Upper lobe of left lung (tissue), 6 donors: Measurements from ENCODE around the gene FHOD3. TPM values are rescaled to one million over a fixed set of nuclear protein-coding genes. Genes with fewer than 3 reads are reported as not detected.

Experiments
- ATAC-seq, 2 donors: fragments of 200-7000 bp; cut with Tn5 transposase; one replicate each; pipeline ENCODE4 v1.9.1; 2022; ENCODE audit warnings: mild to moderate bottlenecking in 2 of 2, moderate library complexity in 2 of 2; ENCODE audit not compliant: low FRiP score in 2 of 2
- DNase-seq, 2 donors: peaks; one replicate each; pipeline ENCODE4 v3.0.0-alpha.2; 2019 to 2020
- H3K27ac ChIP-seq, 4 donors: fragments of 200-600 bp; sonication (generic); one replicate each; pipeline ENCODE4 v1.5.1; 2016 to 2019
- H3K27me3 ChIP-seq, 4 donors: fragments of 200-600 bp; sonication (generic); one replicate each; pipeline ENCODE4 v1.5.1; 2017 to 2019
- H3K36me3 ChIP-seq, 4 donors: fragments of 200-600 bp; sonication (generic); one replicate each; pipeline ENCODE4 v1.5.1; 2016 to 2019
- H3K4me1 ChIP-seq, 4 donors: fragments of 200-600 bp; sonication (generic); one replicate each; pipeline ENCODE4 v1.5.1; 2018 to 2019
- H3K4me3 ChIP-seq, 4 donors: fragments of 200-600 bp; sonication (generic); one replicate each; pipeline ENCODE4 v1.5.1; 2017 to 2019; ENCODE audit warnings: mild to moderate bottlenecking in 2 of 4, moderate library complexity in 1 of 4
- H3K9me3 ChIP-seq, 4 donors: fragments of 200-600 bp; sonication (generic); one replicate each; pipeline ENCODE4 v1.5.1; 2018 to 2019
- EP300 ChIP-seq, 4 donors: sonication (generic); formaldehyde crosslinking; IDR thresholded peaks; one replicate each; pipeline ENCODE4 v1.5.1; 2017; ENCODE audit warnings: antibody characterized with exemption in 4 of 4, control low read depth in 2 of 4
- POLR2A ChIP-seq, 4 donors: fragments of 450-650 bp; IDR thresholded peaks; one replicate each; pipeline ENCODE4 v1.5.1; 2016 to 2017; ENCODE audit warnings: antibody characterized with exemption in 4 of 4, mild to moderate bottlenecking in 2 of 4
- POLR2AphosphoS5 ChIP-seq, 2 donors: sonication (generic); formaldehyde crosslinking; IDR thresholded peaks; one replicate each; pipeline ENCODE4 v1.5.1; 2017; ENCODE audit warnings: antibody characterized with exemption in 2 of 2
- WGBS, 2 donors: methylation state at CpG; one replicate each; pipeline ENCODE4 v1.1.5; 2017 to 2018; 5-methylcytosine and 5-hydroxymethylcytosine counted together
- total RNA-seq, 6 donors: library from RNA; depleted of rRNA in 4 of 6; stranded (reverse); fragments of >200 nt in 4 of 6; gene quantifications; one replicate each; pipeline versions ENCODE4 v1.1.0 to v1.2.1, GENCODE V29; 2016 to 2021
- TF ChIP-seq, protein P1 (sequence below), 6 experiments: fragments of 450-650 bp in 4 of 6; fragments of 200-600 bp in 2 of 6; sonication (generic) in 2 of 6; IDR thresholded peaks; one replicate each; pipeline ENCODE4 v1.5.1; 2016 to 2019; ENCODE audit warnings: antibody characterized with exemption in 6 of 6
- donor health status: DM: no; HTN: no; CAD: no; lungs with moderate emphysema.
- donor health status: DM: no; HTN: yes; CAD: no; lungs with severe emphysema.

FHOD3 gene
- total RNA-seq, 6 donors from 2014 or later = 0.40 to 4.8 (median 2.8) TPM

DNA sequence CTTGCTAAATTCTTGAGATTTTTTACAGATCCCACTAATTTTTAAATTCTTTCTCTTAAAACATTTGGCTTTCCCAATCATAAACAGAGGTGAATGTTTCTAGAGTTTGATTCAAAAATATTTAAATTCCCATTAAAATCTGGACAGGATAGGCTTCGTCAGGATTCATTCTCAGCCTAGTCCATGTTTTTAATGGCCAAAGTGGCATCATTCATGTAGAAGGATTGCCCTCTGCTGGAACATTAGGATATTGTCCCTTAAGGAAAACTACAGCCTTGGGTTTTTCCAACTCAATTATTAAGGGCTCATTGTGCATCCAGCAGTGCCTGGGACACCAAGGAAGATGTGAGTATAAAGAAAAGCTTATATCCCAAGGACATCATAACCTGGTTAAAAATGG lies 459.6 kb downstream of the FHOD3 start:
- H3K27ac ChIP-seq = no peak overlapping the region
- H3K9me3 ChIP-seq = no peaks in the 10 kb centered on the region
- WGBS, 2 donors = 10 to 11% methylated on average over 1 of the region's 1 CpG
- H3K36me3 ChIP-seq = no peaks in the 10 kb centered on the region
- TF ChIP-seq EP300 (IDR thresholded peaks at IDR 0.05) = no peak
- TF ChIP-seq, protein P1, sequence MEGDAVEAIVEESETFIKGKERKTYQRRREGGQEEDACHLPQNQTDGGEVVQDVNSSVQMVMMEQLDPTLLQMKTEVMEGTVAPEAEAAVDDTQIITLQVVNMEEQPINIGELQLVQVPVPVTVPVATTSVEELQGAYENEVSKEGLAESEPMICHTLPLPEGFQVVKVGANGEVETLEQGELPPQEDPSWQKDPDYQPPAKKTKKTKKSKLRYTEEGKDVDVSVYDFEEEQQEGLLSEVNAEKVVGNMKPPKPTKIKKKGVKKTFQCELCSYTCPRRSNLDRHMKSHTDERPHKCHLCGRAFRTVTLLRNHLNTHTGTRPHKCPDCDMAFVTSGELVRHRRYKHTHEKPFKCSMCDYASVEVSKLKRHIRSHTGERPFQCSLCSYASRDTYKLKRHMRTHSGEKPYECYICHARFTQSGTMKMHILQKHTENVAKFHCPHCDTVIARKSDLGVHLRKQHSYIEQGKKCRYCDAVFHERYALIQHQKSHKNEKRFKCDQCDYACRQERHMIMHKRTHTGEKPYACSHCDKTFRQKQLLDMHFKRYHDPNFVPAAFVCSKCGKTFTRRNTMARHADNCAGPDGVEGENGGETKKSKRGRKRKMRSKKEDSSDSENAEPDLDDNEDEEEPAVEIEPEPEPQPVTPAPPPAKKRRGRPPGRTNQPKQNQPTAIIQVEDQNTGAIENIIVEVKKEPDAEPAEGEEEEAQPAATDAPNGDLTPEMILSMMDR (IDR thresholded peaks at IDR 0.05) = peak; percentile 22 to 76 (median 52)
- ATAC-seq (peak in 1 of 2 donors; percentile 83), DNase-seq (no peak)
- H3K4me1 ChIP-seq = peaks cover 0 to 15% (median 6%) of the 10 kb centered on the region in 4 donors
- no peaks in the 10 kb centered on the region for H3K27me3 ChIP-seq
- no peak overlapping the region for H3K4me3 ChIP-seq

GRCh38 chr18:36757991-36758390 lies 460.5 kb downstream of the FHOD3 start:
- no peaks in the 10 kb centered on the region for H3K36me3 ChIP-seq
- peaks cover 0 to 15% (median 6%) of the 10 kb centered on the region in 4 donors for H3K4me1 ChIP-seq
- 69 to 70% methylated on average over 3 of the region's 3 CpGs for WGBS, 2 donors
- no peaks in the 10 kb centered on the region for H3K27me3 ChIP-seq
- DNase-seq (no peak), ATAC-seq (no peak)
- no peak overlapping the region for H3K27ac ChIP-seq
- no peak overlapping the region for H3K4me3 ChIP-seq
- TF ChIP-seq EP300 (IDR thresholded peaks at IDR 0.05) (no peak), POLR2AphosphoS5 (IDR thresholded peaks at IDR 0.05) (no peak)
- no peaks in the 10 kb centered on the region for H3K9me3 ChIP-seq

GRCh38 chr18:36758623-36759022 lies 461.1 kb downstream of the FHOD3 start:
- Histone ChIP-seq H3K9me3 (no peaks in the 10 kb centered on the region), H3K36me3 (no peaks in the 10 kb centered on the region), H3K4me3 (no peak overlapping the region), H3K4me1 (peaks cover 0 to 15% (median 6%) of the 10 kb centered on the region in 4 donors), H3K27ac (no peak overlapping the region), H3K27me3 (no peaks in the 10 kb centered on the region)
- DNase-seq (peak in 1 of 2 donors; percentile 38), ATAC-seq (no peak)
- 70 to 82% methylated on average over 10 of the region's 10 CpGs for WGBS, 2 donors
- TF ChIP-seq, protein P1 (IDR thresholded peaks at IDR 0.05) = no peak
- TF ChIP-seq POLR2A (IDR thresholded peaks at IDR 0.05) (no peak), EP300 (IDR thresholded peaks at IDR 0.05) (no peak), POLR2AphosphoS5 (IDR thresholded peaks at IDR 0.05) (no peak)

GRCh38 chr18:36759167-36759776 lies 461.8 kb downstream of the FHOD3 start:
- TF ChIP-seq, protein P1 (IDR thresholded peaks at IDR 0.05) = no peak
- TF ChIP-seq POLR2A (IDR thresholded peaks at IDR 0.05) (no peak), POLR2AphosphoS5 (IDR thresholded peaks at IDR 0.05) (no peak), EP300 (IDR thresholded peaks at IDR 0.05) (no peak)
- WGBS, 2 donors = 52 to 66% methylated on average over 4 to 6 of the region's 6 CpGs
- Histone ChIP-seq H3K9me3 (no peaks in the 10 kb centered on the region), H3K4me1 (peaks cover 0 to 15% (median 6%) of the 10 kb centered on the region in 4 donors), H3K27me3 (no peaks in the 10 kb centered on the region), H3K4me3 (no peak overlapping the region), H3K36me3 (no peaks in the 10 kb centered on the region), H3K27ac (no peak overlapping the region)
- ATAC-seq (no peak), DNase-seq (no peak)

DNA sequence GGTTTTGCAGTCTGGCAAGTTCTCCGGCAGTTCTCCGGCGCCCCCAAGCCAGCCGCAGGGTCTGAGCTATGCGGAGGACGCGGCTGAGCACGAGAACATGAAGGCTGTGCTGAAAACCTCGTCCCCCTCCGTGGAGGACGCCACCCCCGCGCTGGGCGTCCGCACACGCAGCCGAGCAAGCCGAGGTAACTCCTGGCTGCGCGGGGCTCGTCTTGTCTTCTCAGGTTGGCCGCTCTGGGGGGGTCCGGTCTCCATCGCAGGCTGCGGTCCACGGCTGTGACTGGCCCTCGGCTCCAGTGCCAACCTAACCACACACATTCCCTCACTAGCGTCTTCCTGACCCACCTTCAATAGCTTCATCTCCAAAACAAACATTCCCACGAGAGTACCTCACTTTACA lies 463.1 kb downstream of the FHOD3 start:
- ATAC-seq (no peak), DNase-seq (peak in 1 of 2 donors; percentile 75)
- Histone ChIP-seq H3K27ac (no peak overlapping the region), H3K36me3 (no peaks in the 10 kb centered on the region), H3K4me1 (peaks cover 0 to 15% (median 6%) of the 10 kb centered on the region in 4 donors), H3K27me3 (no peaks in the 10 kb centered on the region), H3K4me3 (no peak overlapping the region), H3K9me3 (no peaks in the 10 kb centered on the region)
- no peak for TF ChIP-seq POLR2AphosphoS5 (IDR thresholded peaks at IDR 0.05)
- 93 to 95% methylated on average over 20 to 29 of the region's 29 CpGs for WGBS, 2 donors

DNA sequence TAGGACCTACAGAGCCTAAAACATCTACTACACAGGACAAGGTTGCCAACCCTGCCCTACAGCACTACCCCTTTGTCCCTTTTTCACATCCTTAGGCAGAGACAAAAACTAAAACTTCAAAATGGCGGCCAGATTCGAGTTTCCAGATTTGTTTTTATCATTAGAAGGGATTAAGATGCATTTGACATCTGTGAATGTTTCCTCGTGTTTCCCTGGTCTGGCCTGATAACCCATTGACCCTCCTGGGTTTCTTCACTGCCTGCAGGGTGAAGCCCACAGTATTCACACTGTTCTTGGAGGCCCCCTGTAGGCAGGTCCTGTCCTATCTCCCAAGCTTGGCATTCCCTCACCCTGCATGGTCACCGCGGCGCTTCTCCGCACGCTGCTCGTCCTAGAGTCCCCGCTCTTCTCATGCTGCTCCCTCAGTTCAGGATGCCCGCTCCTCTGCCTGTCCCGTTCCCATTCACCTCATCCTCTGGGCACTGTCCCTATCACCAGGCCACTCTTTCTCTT lies 463.7 kb downstream of the FHOD3 start:
- Histone ChIP-seq H3K27me3 (no peaks in the 10 kb centered on the region), H3K4me3 (no peak overlapping the region), H3K27ac (no peak overlapping the region), H3K4me1 (peaks cover 0 to 14% (median 4%) of the 10 kb centered on the region in 4 donors), H3K36me3 (no peaks in the 10 kb centered on the region), H3K9me3 (no peaks in the 10 kb centered on the region)
- DNase-seq = peak in 1 of 2 donors; percentile 47
- WGBS, 2 donors = 90 to 92% methylated on average over 12 of the region's 12 CpGs
- ATAC-seq = no peak
- TF ChIP-seq, protein P1 (IDR thresholded peaks at IDR 0.05) = no peak
- TF ChIP-seq POLR2AphosphoS5 (IDR thresholded peaks at IDR 0.05) = no peak
- no peak for TF ChIP-seq POLR2A (IDR thresholded peaks at IDR 0.05)
- TF ChIP-seq EP300 (IDR thresholded peaks at IDR 0.05) = no peak
